OCI-LY7 (cell line): Measurements from ENCODE around the gene RNF40.

ENCODE experiments used
- EZH2phosphoT487 ChIP-seq: fragments of 200-600 bp; sonication (generic); IDR thresholded peaks from 2 replicates; pipeline ENCODE4 v1.6.1; 2018; ENCODE audit warnings: low read depth, borderline replicate concordance, mild to moderate bottlenecking, mixed run types, antibody characterized with exemption, low read length, moderate library complexity, mixed read lengths
- TF ChIP-seq, protein P1 (sequence below): fragments of 200-600 bp; sonication (generic); conservative IDR thresholded peaks from 2 replicates; pipeline ENCODE4 v1.5.1; 2014; ENCODE audit warnings: mild to moderate bottlenecking, antibody characterized with exemption, low read length, moderate library complexity, mixed read lengths

GRCh38 chr16:30771726-30772125 is 9.6 kb downstream of the RNF40 start:
- TF ChIP-seq, protein P1, sequence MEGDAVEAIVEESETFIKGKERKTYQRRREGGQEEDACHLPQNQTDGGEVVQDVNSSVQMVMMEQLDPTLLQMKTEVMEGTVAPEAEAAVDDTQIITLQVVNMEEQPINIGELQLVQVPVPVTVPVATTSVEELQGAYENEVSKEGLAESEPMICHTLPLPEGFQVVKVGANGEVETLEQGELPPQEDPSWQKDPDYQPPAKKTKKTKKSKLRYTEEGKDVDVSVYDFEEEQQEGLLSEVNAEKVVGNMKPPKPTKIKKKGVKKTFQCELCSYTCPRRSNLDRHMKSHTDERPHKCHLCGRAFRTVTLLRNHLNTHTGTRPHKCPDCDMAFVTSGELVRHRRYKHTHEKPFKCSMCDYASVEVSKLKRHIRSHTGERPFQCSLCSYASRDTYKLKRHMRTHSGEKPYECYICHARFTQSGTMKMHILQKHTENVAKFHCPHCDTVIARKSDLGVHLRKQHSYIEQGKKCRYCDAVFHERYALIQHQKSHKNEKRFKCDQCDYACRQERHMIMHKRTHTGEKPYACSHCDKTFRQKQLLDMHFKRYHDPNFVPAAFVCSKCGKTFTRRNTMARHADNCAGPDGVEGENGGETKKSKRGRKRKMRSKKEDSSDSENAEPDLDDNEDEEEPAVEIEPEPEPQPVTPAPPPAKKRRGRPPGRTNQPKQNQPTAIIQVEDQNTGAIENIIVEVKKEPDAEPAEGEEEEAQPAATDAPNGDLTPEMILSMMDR: no peak
- TF ChIP-seq EZH2phosphoT487: no peak
